Neutrophil (primary cell): ENCODE results near the gene WNT16.

Experiments
- H3K27ac ChIP-seq: fragments of 200-600 bp; sonication (generic); 2 replicates; pipeline ENCODE4 v1.5.1; 2016; ENCODE audit warnings: mild to moderate bottlenecking, moderate library complexity
- H3K27me3 ChIP-seq: fragments of 200-600 bp; sonication (generic); 2 replicates; pipeline ENCODE4 v1.6.0; 2016; ENCODE audit warnings: mild to moderate bottlenecking
- H3K36me3 ChIP-seq: fragments of 200-600 bp; sonication (generic); 2 replicates; pipeline ENCODE4 v1.5.1; 2017
- H3K4me1 ChIP-seq, 2 experiments: fragments of 200-600 bp in 1 of 2; sonication (generic) in 1 of 2; 1 replicate in 1 of 2; 2 replicates in 1 of 2; pipeline versions ENCODE4 v1.5.1 to v1.6.1; 2013 to 2016; ENCODE audit warnings: low read depth in 1 of 2, low read length in 1 of 2, mild to moderate bottlenecking in 1 of 2, moderate library complexity in 1 of 2; ENCODE audit not compliant: control insufficient read depth in 1 of 2, insufficient read depth in 1 of 2
- H3K4me3 ChIP-seq, 2 experiments: fragments of 200-600 bp in 1 of 2; sonication (generic) in 1 of 2; 1 replicate in 1 of 2; 2 replicates in 1 of 2; pipeline ENCODE4 v1.5.1; 2013 to 2016; ENCODE audit warnings: low read depth in 1 of 2, low read length in 1 of 2, mild to moderate bottlenecking in 1 of 2, moderate library complexity in 1 of 2
- H3K9me3 ChIP-seq: fragments of 200-600 bp; sonication (generic); 2 replicates; pipeline ENCODE4 v1.5.1; 2016
- CTCF ChIP-seq: fragments of 200-600 bp; sonication (generic); IDR thresholded peaks from 2 replicates; pipeline ENCODE4 v1.5.1; 2016; ENCODE audit warnings: antibody characterized with exemption

WNT16 gene

GRCh38 chr7:121303422-121304101, 25.2 kb upstream of the WNT16 start:
- TF ChIP-seq CTCF: no peak
- no peak overlapping the region for H3K4me3 ChIP-seq
- no peaks in the 10 kb centered on the region for H3K4me1 ChIP-seq
- H3K36me3 ChIP-seq: no peaks in the 10 kb centered on the region
- H3K27ac ChIP-seq: no peak overlapping the region
- H3K27me3 ChIP-seq: no peaks in the 10 kb centered on the region
- H3K9me3 ChIP-seq: no peaks in the 10 kb centered on the region

- no peaks in the 10 kb centered on the region for H3K4me1 ChIP-seq
- TF ChIP-seq CTCF: no peak
- H3K36me3 ChIP-seq: no peaks in the 10 kb centered on the region
- H3K4me3 ChIP-seq: no peak overlapping the region
- no peaks in the 10 kb centered on the region for H3K9me3 ChIP-seq
- no peak overlapping the region for H3K27ac ChIP-seq
- H3K27me3 ChIP-seq: no peaks in the 10 kb centered on the region
Observed at GRCh38 chr7:121304102-121304658, 24.6 kb upstream of the WNT16 start.

- Histone ChIP-seq H3K4me3 (no peak overlapping the region), H3K36me3 (no peaks in the 10 kb centered on the region), H3K4me1 (no peaks in the 10 kb centered on the region), H3K27ac (no peak overlapping the region), H3K9me3 (no peaks in the 10 kb centered on the region), H3K27me3 (no peaks in the 10 kb centered on the region)
- TF ChIP-seq CTCF: no peak
Observed at GRCh38 chr7:121305109-121305508, 23.7 kb upstream of the WNT16 start.

GRCh38 chr7:121306565-121306964, 22.2 kb upstream of the WNT16 start:
- H3K27me3 ChIP-seq: no peaks in the 10 kb centered on the region
- no peak overlapping the region for H3K27ac ChIP-seq
- TF ChIP-seq CTCF: no peak
- no peaks in the 10 kb centered on the region for H3K36me3 ChIP-seq
- no peaks in the 10 kb centered on the region for H3K9me3 ChIP-seq
- no peak overlapping the region for H3K4me3 ChIP-seq
- no peaks in the 10 kb centered on the region for H3K4me1 ChIP-seq

GRCh38 chr7:121307021-121307574, 21.7 kb upstream of the WNT16 start:
- H3K27me3 ChIP-seq: no peaks in the 10 kb centered on the region
- no peaks in the 10 kb centered on the region for H3K36me3 ChIP-seq
- no peaks in the 10 kb centered on the region for H3K4me1 ChIP-seq
- H3K9me3 ChIP-seq: no peaks in the 10 kb centered on the region
- H3K4me3 ChIP-seq: no peak overlapping the region
- TF ChIP-seq CTCF: no peak
- no peak overlapping the region for H3K27ac ChIP-seq
